Activated naive CD8-positive, alpha-beta T cell treated with anti-CD3 and anti-CD28 coated beads, Interleukin-2, amount 10 ng/mL, durations not matched to agents 7 days and 5 days (primary cell): Measurements from ENCODE around the gene UBE2U. TPM values are rescaled to one million over a fixed set of nuclear protein-coding genes. Genes with fewer than 3 reads are reported as not detected.

ENCODE experiments used
- ATAC-seq: fragments of 150-1000 bp; cut with Tn5 transposase; one replicate; pipeline ENCODE4 v1.10.0; 2021; ENCODE audit warnings: low read depth, moderate library complexity
- POLR2A ChIA-PET: fragments of 350-600 bp; sonication (Branson Sonifier 250); formaldehyde crosslinking; loops from one replicate; lab custom pipeline; 2021; ENCODE audit warnings: antibody characterized with exemption; lab: Charles Lee
- DNase-seq: peaks from one replicate; pipeline ENCODE4 v3.0.0; 2021
- H3K27ac Mint-ChIP-seq: one replicate; pipeline ENCODE4 v1.8.0; 2022; ENCODE audit warnings: mild to moderate bottlenecking, mixed read lengths
- H3K27me3 Mint-ChIP-seq: one replicate; pipeline ENCODE4 v1.8.0; 2022; ENCODE audit warnings: mild to moderate bottlenecking, moderate library complexity, mixed read lengths
- H3K36me3 Mint-ChIP-seq: one replicate; pipeline ENCODE4 v1.8.0; 2021; ENCODE audit warnings: mild to moderate bottlenecking, mixed read lengths
- H3K4me1 Mint-ChIP-seq: one replicate; pipeline ENCODE4 v1.8.0; 2021; ENCODE audit warnings: mixed read lengths
- H3K4me3 Mint-ChIP-seq: one replicate; pipeline ENCODE4 v1.8.0; 2022; ENCODE audit warnings: mild to moderate bottlenecking, moderate library complexity, mixed read lengths
- H3K9me3 Mint-ChIP-seq: one replicate; pipeline ENCODE4 v1.8.0; 2021; ENCODE audit warnings: mixed read lengths
- total RNA-seq, 2 experiments: library from RNA; stranded (reverse); gene quantifications; one replicate each; pipeline ENCODE4 v1.2.3, GENCODE V29; 2021

Gene UBE2U
- total RNA-seq, 2 experiments from 2014 or later, result not detected

GRCh38 chr1:64176659-64177058 is 26.8 kb upstream of the UBE2U start:
- H3K4me3 Mint-ChIP-seq, result no peak overlapping the region
- ATAC-seq (no peak), DNase-seq (no peak)
- H3K27ac Mint-ChIP-seq, result no peak overlapping the region
- peaks cover 14% of the 10 kb centered on the region for H3K27me3 Mint-ChIP-seq
- H3K36me3 Mint-ChIP-seq, result no peaks in the 10 kb centered on the region
- peaks cover 7% of the 10 kb centered on the region for H3K4me1 Mint-ChIP-seq
- no peaks in the 10 kb centered on the region for H3K9me3 Mint-ChIP-seq
- POLR2A ChIA-PET, result no interaction called here

GRCh38 chr1:64179588-64179987 is 23.8 kb upstream of the UBE2U start:
- Mint-ChIP-seq H3K27ac (no peak overlapping the region), H3K36me3 (no peaks in the 10 kb centered on the region), H3K4me3 (no peak overlapping the region), H3K9me3 (no peaks in the 10 kb centered on the region), H3K27me3 (peaks cover 14% of the 10 kb centered on the region), H3K4me1 (peaks cover 2% of the 10 kb centered on the region)
- POLR2A ChIA-PET, result no interaction called here
- ATAC-seq (no peak), DNase-seq (no peak)

GRCh38 chr1:64182207-64182606 is 21.2 kb upstream of the UBE2U start:
- H3K36me3 Mint-ChIP-seq, result no peaks in the 10 kb centered on the region
- H3K27ac Mint-ChIP-seq, result no peak overlapping the region
- POLR2A ChIA-PET, result no interaction called here
- H3K4me1 Mint-ChIP-seq, result no peaks in the 10 kb centered on the region
- H3K9me3 Mint-ChIP-seq, result no peaks in the 10 kb centered on the region
- no peak for ATAC-seq
- peaks cover 7% of the 10 kb centered on the region for H3K27me3 Mint-ChIP-seq
- no peak for DNase-seq
- no peak overlapping the region for H3K4me3 Mint-ChIP-seq

- Mint-ChIP-seq H3K36me3 (no peaks in the 10 kb centered on the region), H3K27me3 (peaks cover 7% of the 10 kb centered on the region), H3K4me1 (no peaks in the 10 kb centered on the region), H3K27ac (no peak overlapping the region), H3K4me3 (no peak overlapping the region), H3K9me3 (no peaks in the 10 kb centered on the region)
- ATAC-seq (no peak), DNase-seq (no peak)
- POLR2A ChIA-PET, result no interaction called here
Observed at GRCh38 chr1:64183395-64184002, 19.9 kb upstream of the UBE2U start.

GRCh38 chr1:64184003-64184440 is 19.4 kb upstream of the UBE2U start:
- DNase-seq (no peak), ATAC-seq (no peak)
- POLR2A ChIA-PET, result no interaction called here
- H3K9me3 Mint-ChIP-seq, result no peaks in the 10 kb centered on the region
- no peak overlapping the region for H3K4me3 Mint-ChIP-seq
- no peak overlapping the region for H3K27ac Mint-ChIP-seq
- peaks cover 4% of the 10 kb centered on the region for H3K27me3 Mint-ChIP-seq
- H3K36me3 Mint-ChIP-seq, result no peaks in the 10 kb centered on the region
- no peaks in the 10 kb centered on the region for H3K4me1 Mint-ChIP-seq

GRCh38 chr1:64186138-64186897 is 17.1 kb upstream of the UBE2U start:
- no peak for ATAC-seq
- Mint-ChIP-seq H3K9me3 (no peaks in the 10 kb centered on the region), H3K4me3 (no peak overlapping the region), H3K4me1 (no peaks in the 10 kb centered on the region), H3K27me3 (peaks cover 4% of the 10 kb centered on the region), H3K36me3 (no peaks in the 10 kb centered on the region), H3K27ac (no peak overlapping the region)
- no peak for DNase-seq
- POLR2A ChIA-PET, result no interaction called here

GRCh38 chr1:64186898-64187280 is 16.5 kb upstream of the UBE2U start:
- POLR2A ChIA-PET, result no interaction called here
- peaks cover 3% of the 10 kb centered on the region for H3K27me3 Mint-ChIP-seq
- no peaks in the 10 kb centered on the region for H3K4me1 Mint-ChIP-seq
- no peak overlapping the region for H3K27ac Mint-ChIP-seq
- H3K9me3 Mint-ChIP-seq, result no peaks in the 10 kb centered on the region
- no peaks in the 10 kb centered on the region for H3K36me3 Mint-ChIP-seq
- DNase-seq (no peak), ATAC-seq (no peak)
- H3K4me3 Mint-ChIP-seq, result no peak overlapping the region

- ATAC-seq (no peak), DNase-seq (no peak)
- no peak overlapping the region for H3K27ac Mint-ChIP-seq
- no peak overlapping the region for H3K4me3 Mint-ChIP-seq
- H3K4me1 Mint-ChIP-seq, result no peaks in the 10 kb centered on the region
- POLR2A ChIA-PET, result no interaction called here
- peaks cover 1% of the 10 kb centered on the region for H3K9me3 Mint-ChIP-seq
- no peaks in the 10 kb centered on the region for H3K27me3 Mint-ChIP-seq
- H3K36me3 Mint-ChIP-seq, result no peaks in the 10 kb centered on the region
Observed at GRCh38 chr1:64187646-64188045, 15.8 kb upstream of the UBE2U start.

- ATAC-seq, result no peak
Observed at GRCh38 chr1:64192290-64192689, 11.1 kb upstream of the UBE2U start.

GRCh38 chr1:64194168-64195080 is 9.0 kb upstream of the UBE2U start:
- POLR2A ChIA-PET, result no interaction called here
- ATAC-seq (no peak), DNase-seq (no peak)
- no peaks in the 10 kb centered on the region for H3K4me1 Mint-ChIP-seq
- H3K36me3 Mint-ChIP-seq, result no peaks in the 10 kb centered on the region
- H3K27ac Mint-ChIP-seq, result no peak overlapping the region
- peaks cover 3% of the 10 kb centered on the region for H3K27me3 Mint-ChIP-seq
- H3K4me3 Mint-ChIP-seq, result no peak overlapping the region
- peaks cover 2% of the 10 kb centered on the region for H3K9me3 Mint-ChIP-seq

More at GRCh38 chr1:64192290-64192689, 11.1 kb upstream of the UBE2U start:
- Mint-ChIP-seq H3K36me3 (no peaks in the 10 kb centered on the region), H3K4me1 (no peaks in the 10 kb centered on the region), H3K9me3 (peaks cover 2% of the 10 kb centered on the region), H3K27ac (no peak overlapping the region), H3K27me3 (no peaks in the 10 kb centered on the region), H3K4me3 (no peak overlapping the region)
- POLR2A ChIA-PET, result no interaction called here
- DNase-seq, result no peak

GRCh38 chr1:64195081-64195395 is 8.4 kb upstream of the UBE2U start:
- POLR2A ChIA-PET, result no interaction called here
- Mint-ChIP-seq H3K4me1 (no peaks in the 10 kb centered on the region), H3K36me3 (no peaks in the 10 kb centered on the region), H3K27me3 (peaks cover 3% of the 10 kb centered on the region), H3K9me3 (peaks cover 2% of the 10 kb centered on the region), H3K27ac (no peak overlapping the region), H3K4me3 (no peak overlapping the region)
- no peak for DNase-seq
- ATAC-seq, result no peak

GRCh38 chr1:64196074-64196870 is 7.2 kb upstream of the UBE2U start:
- POLR2A ChIA-PET, result no interaction called here
- Mint-ChIP-seq H3K27ac (no peak overlapping the region), H3K9me3 (peaks cover 2% of the 10 kb centered on the region), H3K27me3 (peaks cover 3% of the 10 kb centered on the region), H3K4me1 (no peaks in the 10 kb centered on the region), H3K4me3 (no peak overlapping the region), H3K36me3 (no peaks in the 10 kb centered on the region)
- DNase-seq, result no peak
- ATAC-seq, result no peak

- no peak overlapping the region for H3K4me3 Mint-ChIP-seq
Observed at GRCh38 chr1:64197076-64197475, 6.3 kb upstream of the UBE2U start.

More at GRCh38 chr1:64197076-64197475, 6.3 kb upstream of the UBE2U start:
- H3K9me3 Mint-ChIP-seq, result peaks cover 2% of the 10 kb centered on the region
- POLR2A ChIA-PET, result no interaction called here
- DNase-seq (no peak), ATAC-seq (no peak)
- H3K27me3 Mint-ChIP-seq, result peaks cover 3% of the 10 kb centered on the region
- H3K4me1 Mint-ChIP-seq, result no peaks in the 10 kb centered on the region
- H3K27ac Mint-ChIP-seq, result no peak overlapping the region
- no peaks in the 10 kb centered on the region for H3K36me3 Mint-ChIP-seq
